Neural cell (in vitro differentiated cells): Measurements from ENCODE around the gene INF2. TPM values are rescaled to one million over a fixed set of nuclear protein-coding genes. Genes with fewer than 3 reads are reported as not detected.

Experiments
- H2AFZ ChIP-seq: fragments of 200-600, 300-800 bp; sonication (generic), shearing (Covaris generic); 2 replicates; pipeline ENCODE4 v1.6.0; 2014; ENCODE audit warnings: low read depth, mild to moderate bottlenecking, antibody characterized with exemption, low read length, moderate library complexity
- H3F3A ChIP-seq: fragments of 200-600 bp; shearing (Covaris generic); 2 replicates; pipeline ENCODE4 v1.6.1; 2016; ENCODE audit warnings: mild to moderate bottlenecking, moderate library complexity, mixed read lengths, antibody characterized with exemption, low read length; ENCODE audit not compliant: insufficient read depth, poor library complexity, severe bottlenecking
- H3K27ac ChIP-seq: fragments of 200-600, 300-800 bp; sonication (generic), shearing (Covaris generic); 2 replicates; pipeline ENCODE4 v1.5.1; 2014; ENCODE audit warnings: mild to moderate bottlenecking, low read length, moderate library complexity
- H3K27me3 ChIP-seq: fragments of 300-800, 200-600 bp; sonication (generic), shearing (Covaris generic); 2 replicates; pipeline ENCODE4 v1.6.0; 2014; ENCODE audit warnings: mild to moderate bottlenecking, low read depth, low read length, moderate library complexity; ENCODE audit not compliant: insufficient read depth
- H3K36me3 ChIP-seq: fragments of 300-800, 200-600 bp; sonication (generic), shearing (Covaris generic); 2 replicates; pipeline ENCODE4 v1.5.1; 2014; ENCODE audit warnings: mild to moderate bottlenecking, antibody characterized with exemption, low read length, moderate library complexity; ENCODE audit not compliant: insufficient read depth
- H3K4me2 ChIP-seq: fragments of 300-800, 200-600 bp; sonication (generic), shearing (Covaris generic); 2 replicates; pipeline ENCODE4 v1.6.0; 2014; ENCODE audit warnings: mild to moderate bottlenecking, low read length
- H3K4me3 ChIP-seq: fragments of 300-800, 200-600 bp; sonication (generic), shearing (Covaris generic); 2 replicates; pipeline ENCODE4 v1.5.1; 2014; ENCODE audit warnings: mild to moderate bottlenecking, low read length, moderate library complexity
- H3K79me2 ChIP-seq: fragments of 200-600 bp; shearing (Covaris generic); replicated peaks from 2 replicates; pipeline ENCODE4 v1.6.0; 2014; ENCODE audit warnings: mild to moderate bottlenecking, low read length, moderate library complexity; ENCODE audit not compliant: insufficient read depth
- H3K9ac ChIP-seq: fragments of 300-800, 200-600 bp; sonication (generic), shearing (Covaris generic); 2 replicates; pipeline ENCODE4 v1.6.1; 2016; ENCODE audit warnings: mild to moderate bottlenecking, low read length, mixed read lengths
- H3K9me2 ChIP-seq: fragments of 200-600 bp; shearing (Covaris generic); 2 replicates; pipeline ENCODE4 v1.6.1; 2016; ENCODE audit warnings: mild to moderate bottlenecking, low read length, mixed read lengths; ENCODE audit not compliant: insufficient read depth
- H3K9me3 ChIP-seq: fragments of 200-600, 300-800 bp; sonication (generic), shearing (Covaris generic); 2 replicates; pipeline ENCODE4 v1.6.1; 2016; ENCODE audit warnings: mild to moderate bottlenecking, mixed run types, low read length, moderate library complexity, mixed read lengths
- H4K20me1 ChIP-seq: fragments of 200-600 bp; shearing (Covaris generic); 2 replicates; pipeline ENCODE4 v1.6.1; 2016; ENCODE audit warnings: mild to moderate bottlenecking, mixed run types; ENCODE audit not compliant: insufficient read depth
- CTCF ChIP-seq: fragments of 450-650 bp; IDR thresholded peaks from 2 replicates; pipeline ENCODE4 v1.5.1; 2014; ENCODE audit warnings: antibody characterized with exemption, mild to moderate bottlenecking, moderate library complexity; ENCODE audit not compliant: poor library complexity, severe bottlenecking
- EP300 ChIP-seq: fragments of 450-650 bp; conservative IDR thresholded peaks from 2 replicates; pipeline ENCODE4 v1.6.1; 2014; ENCODE audit warnings: antibody characterized with exemption, mild to moderate bottlenecking, moderate library complexity; ENCODE audit not compliant: poor library complexity, severe bottlenecking
- EZH2 ChIP-seq: fragments of 200-600, 300-800 bp; shearing (Covaris generic), sonication (generic); IDR thresholded peaks from 2 replicates; pipeline ENCODE4 v1.6.1; 2014; ENCODE audit warnings: antibody characterized with exemption, low read length, borderline replicate concordance, mild to moderate bottlenecking; ENCODE audit not compliant: insufficient read depth, poor library complexity, severe bottlenecking
- MXI1 ChIP-seq: fragments of 450-650 bp; conservative IDR thresholded peaks from 2 replicates; pipeline ENCODE4 v1.6.1; 2014; ENCODE audit warnings: antibody characterized with exemption, mild to moderate bottlenecking; ENCODE audit not compliant: poor library complexity, severe bottlenecking
- POLR2AphosphoS5 ChIP-seq: IDR thresholded peaks from 2 replicates; pipeline ENCODE4 v1.6.1; 2012
- RAD21 ChIP-seq: fragments of 450-650 bp; conservative IDR thresholded peaks from 2 replicates; pipeline ENCODE4 v1.6.1; 2014; ENCODE audit warnings: antibody characterized with exemption, mild to moderate bottlenecking, moderate library complexity
- REST ChIP-seq: IDR thresholded peaks from 2 replicates; pipeline ENCODE4 v1.6.1; 2012; ENCODE audit warnings: borderline replicate concordance
- SMC3 ChIP-seq: fragments of 450-650 bp; conservative IDR thresholded peaks from 2 replicates; pipeline ENCODE4 v1.6.1; 2014; ENCODE audit warnings: antibody characterized with exemption, mild to moderate bottlenecking, moderate library complexity; ENCODE audit not compliant: poor library complexity
- TAF1 ChIP-seq: IDR thresholded peaks from 2 replicates; pipeline ENCODE4 v1.6.1; 2012; ENCODE audit warnings: low read depth
- polyA plus RNA-seq: library from polyadenylated mRNA; depleted of rRNA; stranded (reverse); fragments of >200 nt; gene quantifications from 2 replicates; pipeline ENCODE4 v1.2.3, GENCODE V29; 2014

INF2 gene
- polyA plus RNA-seq, 1 donor from 2014 or later = 0.02 TPM

- TF ChIP-seq REST (no peak), EP300 (no peak), MXI1 (no peak)
Observed at GRCh38 chr14:104732931-104733681, 43.7 kb downstream of the INF2 start (continued).

GRCh38 chr14:104734051-104734587 lies 44.7 kb downstream of the INF2 start:
- H3K4me2 ChIP-seq = no peak overlapping the region
- no peaks in the 10 kb centered on the region for H3K36me3 ChIP-seq
- H3K9ac ChIP-seq = no peak overlapping the region
- H3K9me3 ChIP-seq = no peaks in the 10 kb centered on the region
- no peaks in the 10 kb centered on the region for H4K20me1 ChIP-seq
- H3K27ac ChIP-seq = no peak overlapping the region
- TF ChIP-seq CTCF (no peak), EP300 (no peak)
- H3K4me3 ChIP-seq = no peak overlapping the region
- no peaks in the 10 kb centered on the region for H3F3A ChIP-seq
- H2AFZ ChIP-seq = no peak overlapping the region
- no peaks in the 10 kb centered on the region for H3K27me3 ChIP-seq
- no peaks in the 10 kb centered on the region for H3K9me2 ChIP-seq
- H3K79me2 ChIP-seq = no peaks in the 10 kb centered on the region

GRCh38 chr14:104734601-104734990 lies 45.2 kb downstream of the INF2 start:
- no peak for TF ChIP-seq EZH2
- no peak for TF ChIP-seq CTCF
- TF ChIP-seq SMC3 = no peak
- TF ChIP-seq RAD21 = no peak
- TF ChIP-seq REST = no peak
- no peak for TF ChIP-seq TAF1
- TF ChIP-seq POLR2AphosphoS5 = no peak
- no peak for TF ChIP-seq MXI1
- Histone ChIP-seq H3K9me3 (no peaks in the 10 kb centered on the region), H3K4me3 (no peak overlapping the region), H3F3A (no peaks in the 10 kb centered on the region), H3K9ac (no peak overlapping the region), H3K9me2 (no peaks in the 10 kb centered on the region), H3K27me3 (no peaks in the 10 kb centered on the region), H3K27ac (no peak overlapping the region), H4K20me1 (no peaks in the 10 kb centered on the region), H3K4me2 (no peak overlapping the region), H2AFZ (no peak overlapping the region), H3K79me2 (no peaks in the 10 kb centered on the region), H3K36me3 (no peaks in the 10 kb centered on the region)
